Measurements from ENCODE around the gene DCAF6. TPM values are rescaled to one million over a fixed set of nuclear protein-coding genes. Genes with fewer than 3 reads are reported as not detected.

Gene DCAF6
- total RNA-seq, 2 experiments from 2014 or later, result 23.2 to 30.6 TPM

- POLR2A ChIA-PET, result no interaction called here
- H3K4me1 ChIP-seq (ENCODE audit: insufficient read depth, low read length, poor library complexity, severe bottlenecking), result no peaks in the 10 kb centered on the region
These were observed 60.6 kb downstream of the DCAF6 start for GRCh38 chr1:167997037-167997575.

GRCh38 chr1:167999877-168000276, 63.4 kb downstream of the DCAF6 start:
- no peaks in the 10 kb centered on the region for H3K79me2 ChIP-seq (ENCODE audit: insufficient read depth, low read depth, low read length)
- TF ChIP-seq EZH2phosphoT487 (IDR thresholded peaks at IDR 0.05; ENCODE audit: borderline replicate concordance, low read depth, low read length), result no peak
- TF ChIP-seq, protein P1, sequence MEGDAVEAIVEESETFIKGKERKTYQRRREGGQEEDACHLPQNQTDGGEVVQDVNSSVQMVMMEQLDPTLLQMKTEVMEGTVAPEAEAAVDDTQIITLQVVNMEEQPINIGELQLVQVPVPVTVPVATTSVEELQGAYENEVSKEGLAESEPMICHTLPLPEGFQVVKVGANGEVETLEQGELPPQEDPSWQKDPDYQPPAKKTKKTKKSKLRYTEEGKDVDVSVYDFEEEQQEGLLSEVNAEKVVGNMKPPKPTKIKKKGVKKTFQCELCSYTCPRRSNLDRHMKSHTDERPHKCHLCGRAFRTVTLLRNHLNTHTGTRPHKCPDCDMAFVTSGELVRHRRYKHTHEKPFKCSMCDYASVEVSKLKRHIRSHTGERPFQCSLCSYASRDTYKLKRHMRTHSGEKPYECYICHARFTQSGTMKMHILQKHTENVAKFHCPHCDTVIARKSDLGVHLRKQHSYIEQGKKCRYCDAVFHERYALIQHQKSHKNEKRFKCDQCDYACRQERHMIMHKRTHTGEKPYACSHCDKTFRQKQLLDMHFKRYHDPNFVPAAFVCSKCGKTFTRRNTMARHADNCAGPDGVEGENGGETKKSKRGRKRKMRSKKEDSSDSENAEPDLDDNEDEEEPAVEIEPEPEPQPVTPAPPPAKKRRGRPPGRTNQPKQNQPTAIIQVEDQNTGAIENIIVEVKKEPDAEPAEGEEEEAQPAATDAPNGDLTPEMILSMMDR (conservative IDR thresholded peaks at IDR 0.05; ENCODE audit: low read length), result no peak
- no peaks in the 10 kb centered on the region for H4K20me1 ChIP-seq (ENCODE audit: insufficient read depth, low read length)
- DNase-seq (ENCODE audit: low spot score), result no peak
- CTCF ChIA-PET (ENCODE audit: unreplicated experiment), result no interaction called here
- no peak overlapping the region for H2AFZ ChIP-seq (ENCODE audit: low read length)
- H3K4me1 ChIP-seq (ENCODE audit: insufficient read depth, low read length, poor library complexity, severe bottlenecking), result no peaks in the 10 kb centered on the region
- POLR2A ChIA-PET, result no interaction called here
- H3K36me3 ChIP-seq (ENCODE audit: insufficient read depth, low read length), result peaks cover 18% of the 10 kb centered on the region
- no peaks in the 10 kb centered on the region for H3K9me2 ChIP-seq (ENCODE audit: insufficient read depth, low read length)
- no peak overlapping the region for H3K4me3 ChIP-seq (ENCODE audit: low read depth, low read length, poor library complexity, severe bottlenecking)
- BruUV-seq (replicated peaks), result no TSS peak
- H3K27ac ChIP-seq (ENCODE audit: low read depth, low read length, poor library complexity, severe bottlenecking), result no peak overlapping the region
- no peak overlapping the region for H3K4me2 ChIP-seq (ENCODE audit: low read length)
- intact Hi-C loops (cut with micrococcal nuclease; ENCODE audit: unreplicated experiment), result no loop called here
- H3K9me3 ChIP-seq (ENCODE audit: low read length), result no peaks in the 10 kb centered on the region

More at GRCh38 chr1:167997037-167997575, 60.6 kb downstream of the DCAF6 start:
- TF ChIP-seq, protein P1 (conservative IDR thresholded peaks at IDR 0.05; ENCODE audit: low read length), result no peak
- no peak for TF ChIP-seq EZH2phosphoT487 (IDR thresholded peaks at IDR 0.05; ENCODE audit: borderline replicate concordance, low read depth, low read length)
- Histone ChIP-seq H3K27ac (ENCODE audit: low read depth, low read length, poor library complexity, severe bottlenecking) (no peak overlapping the region), H3K36me3 (ENCODE audit: insufficient read depth, low read length) (peaks cover 24% of the 10 kb centered on the region; the same call in 1 of the 2 replicates), H3K9me3 (ENCODE audit: low read length) (no peaks in the 10 kb centered on the region), H3K9me2 (ENCODE audit: insufficient read depth, low read length) (no peaks in the 10 kb centered on the region), H2AFZ (ENCODE audit: low read length) (no peak overlapping the region), H3K4me3 (ENCODE audit: low read depth, low read length, poor library complexity, severe bottlenecking) (no peak overlapping the region), H4K20me1 (ENCODE audit: insufficient read depth, low read length) (no peaks in the 10 kb centered on the region), H3K4me2 (ENCODE audit: low read length) (no peak overlapping the region), H3K79me2 (ENCODE audit: insufficient read depth, low read depth, low read length) (no peaks in the 10 kb centered on the region)
- DNase-seq (ENCODE audit: low spot score), result no peak
- intact Hi-C loops (cut with micrococcal nuclease; ENCODE audit: unreplicated experiment), result no loop called here
- CTCF ChIA-PET (ENCODE audit: unreplicated experiment), result no interaction called here
- no TSS peak for BruUV-seq (replicated peaks)

- ChIA-PET CTCF (ENCODE audit: unreplicated experiment) (no interaction called here), POLR2A (no interaction called here)
- Histone ChIP-seq H3K36me3 (ENCODE audit: insufficient read depth, low read length) (peaks cover 17% of the 10 kb centered on the region), H3K79me2 (ENCODE audit: insufficient read depth, low read depth, low read length) (no peaks in the 10 kb centered on the region), H4K20me1 (ENCODE audit: insufficient read depth, low read length) (no peaks in the 10 kb centered on the region), H3K9me3 (ENCODE audit: low read length) (no peaks in the 10 kb centered on the region), H3K9me2 (ENCODE audit: insufficient read depth, low read length) (no peaks in the 10 kb centered on the region), H3K4me2 (ENCODE audit: low read length) (no peak overlapping the region), H3K4me3 (ENCODE audit: low read depth, low read length, poor library complexity, severe bottlenecking) (no peak overlapping the region), H3K4me1 (ENCODE audit: insufficient read depth, low read length, poor library complexity, severe bottlenecking) (no peaks in the 10 kb centered on the region), H3K27ac (ENCODE audit: low read depth, low read length, poor library complexity, severe bottlenecking) (no peak overlapping the region), H2AFZ (ENCODE audit: low read length) (no peak overlapping the region)
- intact Hi-C loops (cut with micrococcal nuclease; ENCODE audit: unreplicated experiment), result no loop called here
- BruUV-seq (replicated peaks), result no TSS peak
- no peak for DNase-seq (ENCODE audit: low spot score)
- no peak for TF ChIP-seq EZH2phosphoT487 (IDR thresholded peaks at IDR 0.05; ENCODE audit: borderline replicate concordance, low read depth, low read length)
- TF ChIP-seq, protein P1 (conservative IDR thresholded peaks at IDR 0.05; ENCODE audit: low read length), result no peak
These were observed 64.2 kb downstream of the DCAF6 start for GRCh38 chr1:168000656-168001055.
